Nephron progenitor cell (in vitro differentiated cells): ENCODE results near the gene KLHDC9.

ENCODE experiments used
- DNase-seq: peaks from one replicate; pipeline ENCODE4 v3.0.0; 2021
- H3K27ac Mint-ChIP-seq: 2 replicates; pipeline ENCODE4 v1.8.0; 2021; ENCODE audit warnings: mild to moderate bottlenecking, moderate library complexity, mixed read lengths
- H3K27me3 Mint-ChIP-seq: 2 replicates; pipeline ENCODE4 v1.8.0; 2021; ENCODE audit warnings: mild to moderate bottlenecking, low read depth, mixed read lengths; ENCODE audit not compliant: poor library complexity
- H3K36me3 Mint-ChIP-seq: 2 replicates; pipeline ENCODE4 v1.8.0; 2021; ENCODE audit warnings: low read depth, mixed read lengths
- H3K4me1 Mint-ChIP-seq: 2 replicates; pipeline ENCODE4 v1.8.0; 2021; ENCODE audit warnings: mixed read lengths
- H3K4me3 Mint-ChIP-seq: 2 replicates; pipeline ENCODE4 v1.8.0; 2021; ENCODE audit warnings: mild to moderate bottlenecking, moderate library complexity, mixed read lengths
- H3K9me3 Mint-ChIP-seq: 2 replicates; pipeline ENCODE4 v1.8.0; 2021; ENCODE audit warnings: mild to moderate bottlenecking, moderate library complexity, mixed read lengths
- CTCF ChIP-seq: fragments of 200-600 bp; sonication (generic); IDR thresholded peaks from 2 replicates; pipeline ENCODE4 v1.5.0; 2021; ENCODE audit warnings: antibody characterized with exemption

KLHDC9 gene

GRCh38 chr1:161080441-161081405 is 17.4 kb upstream of the KLHDC9 start:
- H3K36me3 Mint-ChIP-seq = no peaks in the 10 kb centered on the region
- H3K4me3 Mint-ChIP-seq = no peak overlapping the region

GRCh38 chr1:161081519-161081918 is 16.6 kb upstream of the KLHDC9 start:
- peaks cover 52% of the 10 kb centered on the region for H3K4me1 Mint-ChIP-seq
- no peak overlapping the region for H3K27ac Mint-ChIP-seq
- H3K27me3 Mint-ChIP-seq = peaks cover 3% of the 10 kb centered on the region
- H3K4me3 Mint-ChIP-seq = no peak overlapping the region
- H3K36me3 Mint-ChIP-seq = no peaks in the 10 kb centered on the region
- no peaks in the 10 kb centered on the region for H3K9me3 Mint-ChIP-seq
- no peak for DNase-seq
- no peak for TF ChIP-seq CTCF

More at GRCh38 chr1:161080441-161081405, 17.4 kb upstream of the KLHDC9 start:
- H3K27ac Mint-ChIP-seq = peak overlapping the region; percentile 30
- no peak for TF ChIP-seq CTCF
- peaks cover 44% of the 10 kb centered on the region for H3K4me1 Mint-ChIP-seq
- H3K9me3 Mint-ChIP-seq = no peaks in the 10 kb centered on the region
- H3K27me3 Mint-ChIP-seq = peaks cover 3% of the 10 kb centered on the region
- no peak for DNase-seq

- Mint-ChIP-seq H3K27me3 (peaks cover 3% of the 10 kb centered on the region), H3K27ac (no peak overlapping the region), H3K4me1 (peaks cover 52% of the 10 kb centered on the region), H3K4me3 (no peak overlapping the region), H3K36me3 (no peaks in the 10 kb centered on the region), H3K9me3 (no peaks in the 10 kb centered on the region)
- no peak for DNase-seq
- no peak for TF ChIP-seq CTCF
Observed at GRCh38 chr1:161082483-161082882, 15.7 kb upstream of the KLHDC9 start.

GRCh38 chr1:161082996-161083747 is 15.0 kb upstream of the KLHDC9 start:
- DNase-seq = peak; percentile 23

More at GRCh38 chr1:161082996-161083747, 15.0 kb upstream of the KLHDC9 start:
- H3K9me3 Mint-ChIP-seq = no peaks in the 10 kb centered on the region
- no peak overlapping the region for H3K27ac Mint-ChIP-seq
- peaks cover 3% of the 10 kb centered on the region for H3K27me3 Mint-ChIP-seq
- TF ChIP-seq CTCF = no peak
- H3K4me3 Mint-ChIP-seq = no peak overlapping the region
- peaks cover 51% of the 10 kb centered on the region for H3K4me1 Mint-ChIP-seq
- no peaks in the 10 kb centered on the region for H3K36me3 Mint-ChIP-seq
